ENCODE results near the gene HSPA9.

The HSPA9 gene

DNA sequence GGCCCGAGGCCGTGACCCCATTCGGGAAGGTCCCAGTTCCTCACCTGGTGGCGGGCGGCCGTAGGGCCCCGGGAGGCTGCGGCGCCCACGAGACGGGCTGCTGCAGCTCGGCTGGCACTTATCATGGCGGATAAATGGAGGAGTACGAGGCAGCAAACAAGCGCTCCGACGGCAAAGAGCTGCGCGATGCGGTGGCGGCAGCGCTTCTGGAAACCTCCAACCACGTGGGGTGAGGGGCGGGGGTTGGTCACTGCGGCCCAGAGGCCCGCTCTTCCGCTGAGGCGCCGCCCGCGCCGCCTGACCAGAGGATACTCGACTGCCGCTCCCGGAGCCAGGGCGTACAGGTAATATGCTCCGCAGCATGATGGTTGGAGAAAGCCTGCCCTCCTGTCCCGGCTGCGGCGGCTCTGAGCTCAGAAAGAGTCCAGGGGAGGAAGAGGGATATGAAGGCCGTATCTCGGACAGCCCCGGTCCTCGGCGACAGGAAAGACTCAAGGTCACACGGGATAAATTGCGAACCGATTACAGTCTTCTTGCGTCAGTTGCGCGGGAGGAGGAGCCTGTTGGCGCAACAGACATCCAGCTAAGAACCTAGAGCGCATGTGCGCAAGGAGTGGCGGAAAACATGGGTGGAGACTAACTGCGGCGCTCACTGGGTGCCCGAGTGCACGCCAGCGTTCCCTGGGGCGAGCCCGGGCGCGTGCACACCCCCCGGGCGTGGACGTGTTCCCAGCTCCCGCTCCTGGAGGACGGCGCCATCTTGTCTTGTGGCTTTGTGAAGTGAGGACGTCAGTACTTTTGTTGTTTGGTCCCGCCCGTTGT lies at the start of gene HSPA9:
HSPA9 (minus strand) TSS at position 208 of the 822 bp plus-strand sequence; CDS start at position 125, 83 bp downstream.
- DNase-seq (ENCODE audit: low spot score) = peak; percentile 99

DNA sequence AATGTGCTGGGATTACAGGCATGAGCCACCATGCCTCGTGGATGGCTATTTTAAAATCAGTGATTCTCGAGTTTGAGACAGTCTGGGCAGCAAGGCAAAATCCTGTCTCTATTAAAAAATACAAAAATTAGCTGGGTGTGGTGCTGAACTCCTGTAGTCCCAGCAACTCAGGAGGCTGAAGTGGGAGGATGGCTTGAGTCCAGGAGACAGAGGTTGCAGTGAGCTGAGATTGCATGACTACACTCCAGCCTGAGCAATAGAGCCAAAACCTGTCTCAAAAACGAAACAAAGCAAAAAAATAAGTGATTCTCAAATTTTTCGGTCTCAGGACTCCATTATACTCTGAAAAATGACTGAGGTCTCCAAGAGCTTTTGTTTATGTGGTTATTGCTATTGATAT lies 47.9 kb upstream of the HSPA9 start:
- DNase-seq (ENCODE audit: low spot score) = no peak

DNA sequence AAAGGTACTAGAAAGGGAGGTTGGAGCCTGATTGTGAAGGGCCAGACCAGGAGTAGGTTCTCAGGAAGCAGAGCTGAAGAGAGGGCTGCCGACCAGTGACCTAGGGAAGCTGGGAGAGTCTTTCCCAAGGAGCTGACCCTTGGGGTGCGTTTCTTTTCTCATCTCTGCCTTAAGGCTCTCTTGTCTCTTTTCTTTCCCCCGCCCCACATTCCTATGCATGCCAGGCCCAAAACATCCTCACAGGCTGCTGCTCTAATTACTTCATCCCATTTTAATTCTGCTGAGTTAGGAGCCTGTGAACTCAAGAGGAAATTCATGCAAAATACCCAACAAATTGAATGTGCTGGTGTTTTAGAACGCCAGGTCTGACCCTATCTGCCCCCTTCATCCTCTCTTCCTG lies 46.9 kb upstream of the HSPA9 start:
- DNase-seq (ENCODE audit: low spot score) = no peak

GRCh38 chr5:138620663-138621224 lies 45.5 kb upstream of the HSPA9 start:
- no peak for DNase-seq (ENCODE audit: low spot score)

DNA sequence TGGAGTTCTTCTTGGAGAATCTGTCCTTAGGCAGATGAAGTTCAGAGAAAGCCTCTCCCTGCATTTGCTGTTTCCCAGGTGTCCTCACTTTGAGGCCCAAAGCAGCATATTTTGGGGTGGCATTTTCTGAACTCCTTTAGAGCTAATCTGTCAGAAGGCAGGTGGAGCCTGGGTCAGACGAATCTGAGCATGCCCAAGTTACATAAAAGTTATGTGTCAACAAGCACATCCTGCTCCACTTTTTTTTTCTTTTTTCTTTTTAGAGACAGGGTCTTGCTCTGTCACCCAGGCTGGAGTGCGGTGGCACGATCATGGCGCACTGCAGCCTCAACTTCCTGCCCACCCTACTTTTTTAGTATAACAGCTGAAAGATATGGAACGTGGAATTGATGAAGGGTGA lies 41.3 kb upstream of the HSPA9 start:
- DNase-seq (ENCODE audit: low spot score) = no peak

- DNase-seq (ENCODE audit: low spot score) = no peak
Observed at GRCh38 chr5:138615461-138615860, 40.3 kb upstream of the HSPA9 start.

DNA sequence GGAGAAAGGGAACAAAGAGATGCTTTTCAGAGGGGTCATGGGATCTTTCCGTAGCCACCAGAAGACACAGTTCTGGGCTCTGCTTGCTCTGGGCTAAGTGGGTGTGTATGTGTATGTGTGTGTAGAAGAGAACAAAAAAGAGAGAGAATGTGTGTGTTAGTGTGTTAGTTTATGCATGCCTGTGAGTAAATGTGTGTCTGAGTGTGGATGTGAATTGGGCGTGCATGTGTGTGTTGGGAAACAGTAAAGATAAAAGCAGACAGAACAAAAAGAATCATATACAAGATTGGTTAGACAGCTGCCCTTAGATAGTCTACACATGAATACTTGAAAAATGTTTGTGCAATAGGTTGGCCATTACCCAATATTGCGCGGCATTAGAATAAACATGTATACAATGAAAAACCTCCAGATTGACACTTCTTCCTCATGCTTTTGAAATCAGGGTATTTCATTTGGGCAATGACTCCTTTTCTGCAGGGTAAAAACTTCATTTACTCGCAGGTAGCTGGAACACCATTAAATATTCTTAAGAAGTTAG lies 36.5 kb upstream of the HSPA9 start:
- DNase-seq (ENCODE audit: low spot score) = no peak

GRCh38 chr5:138610918-138611677 lies 35.9 kb upstream of the HSPA9 start:
- no peak for DNase-seq (ENCODE audit: low spot score)

- DNase-seq (ENCODE audit: low spot score) = no peak
Observed at GRCh38 chr5:138610415-138610917, 35.3 kb upstream of the HSPA9 start.

GRCh38 chr5:138606378-138607064 lies 31.3 kb upstream of the HSPA9 start:
- DNase-seq (ENCODE audit: low spot score) = no peak

GRCh38 chr5:138605254-138605972 lies 30.2 kb upstream of the HSPA9 start:
- no peak for DNase-seq (ENCODE audit: low spot score)

DNA sequence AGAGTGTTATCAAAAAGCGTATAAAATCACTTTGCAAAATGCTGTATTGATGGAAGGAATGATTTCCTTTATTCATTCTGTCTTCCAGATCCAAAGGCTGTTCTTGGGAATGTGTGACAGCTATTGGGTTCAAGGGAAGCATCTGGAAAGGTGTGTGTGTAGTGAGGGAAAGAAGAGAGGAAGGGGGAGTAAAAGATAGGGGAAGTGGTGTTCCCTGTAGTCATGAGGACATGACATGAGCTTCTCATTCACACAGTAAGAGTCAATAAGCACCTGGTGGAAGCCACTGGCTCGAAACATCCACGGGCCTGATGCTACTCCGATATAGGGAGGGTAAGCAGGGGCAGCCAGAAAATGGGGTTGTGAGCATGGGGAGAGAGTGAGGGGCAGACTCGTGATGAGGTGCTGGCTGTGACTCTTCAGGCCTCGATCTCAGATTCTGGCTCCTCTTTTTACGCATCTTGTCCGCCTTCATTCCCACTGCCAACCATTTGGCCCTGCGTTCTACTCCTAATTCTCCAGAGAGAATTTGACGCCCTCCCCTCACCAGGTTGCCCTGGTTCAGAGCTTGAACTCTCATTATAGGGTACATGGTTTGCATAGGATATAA lies 29.1 kb upstream of the HSPA9 start:
- DNase-seq (ENCODE audit: low spot score) = no peak

DNA sequence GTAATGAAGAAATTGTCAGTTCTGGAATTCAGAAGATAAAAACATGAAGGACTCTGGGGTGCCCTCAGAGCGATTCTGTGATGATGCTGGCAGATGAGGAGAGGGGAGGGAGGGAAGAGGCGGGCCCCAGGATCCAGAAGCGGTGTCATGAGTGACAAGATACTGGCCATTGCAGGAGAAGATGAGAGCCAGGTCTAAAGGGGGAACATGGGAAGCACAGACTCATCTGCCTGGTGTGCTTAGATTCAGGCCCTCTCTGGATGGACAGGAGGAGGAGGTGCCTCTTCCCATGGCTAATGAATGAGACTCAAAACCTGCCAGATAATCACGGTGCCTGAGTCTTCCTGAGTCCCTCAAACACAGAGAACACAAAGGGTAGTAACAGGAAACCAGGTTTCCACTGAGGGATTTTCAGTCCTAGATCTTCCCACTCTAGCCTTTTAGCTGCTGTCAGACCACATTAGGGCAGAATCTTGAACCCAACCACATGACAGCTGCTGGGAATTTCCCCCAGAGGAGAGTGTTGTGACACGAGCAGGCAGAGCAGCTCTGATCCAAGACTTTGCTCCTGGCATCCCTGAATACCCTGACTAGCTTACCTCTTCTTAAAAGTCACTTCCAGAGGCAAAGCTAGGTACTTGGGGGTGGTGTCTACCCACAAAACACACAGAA lies 28.2 kb upstream of the HSPA9 start:
- DNase-seq (ENCODE audit: low spot score) = no peak

DNA sequence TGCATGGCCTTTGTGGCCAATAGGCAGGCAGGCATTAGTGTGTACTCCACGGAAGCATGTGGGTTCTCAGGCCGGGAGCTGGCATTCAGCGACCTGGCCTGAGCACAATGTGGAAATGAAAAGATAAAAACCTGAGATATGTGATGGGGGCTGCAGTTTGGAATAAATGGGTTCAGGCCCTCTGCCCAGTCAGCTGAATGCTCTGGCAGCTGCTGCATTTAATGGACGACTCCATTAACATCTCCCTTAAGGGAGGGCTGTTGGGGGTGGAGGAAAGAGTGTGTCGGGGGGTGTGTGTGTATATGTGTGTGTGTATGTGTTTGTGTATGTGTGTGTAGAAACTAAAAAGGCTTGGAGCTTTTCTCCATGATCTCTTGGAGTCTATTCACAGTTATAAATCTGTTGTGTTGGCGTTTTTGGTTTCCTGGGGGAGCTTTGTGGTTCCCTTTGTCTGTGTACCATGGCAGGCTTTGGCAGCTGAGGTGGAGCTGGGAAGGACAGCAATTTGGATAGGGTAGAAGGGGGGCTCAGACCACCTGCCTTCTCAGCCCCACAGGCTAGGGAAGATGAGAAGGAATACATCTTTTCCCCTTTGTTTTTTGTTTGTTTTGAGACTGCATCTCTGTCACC lies 27.3 kb upstream of the HSPA9 start:
- DNase-seq (ENCODE audit: low spot score) = no peak

GRCh38 chr5:138601444-138601843 lies 26.2 kb upstream of the HSPA9 start:
- DNase-seq (ENCODE audit: low spot score) = no peak

DNA sequence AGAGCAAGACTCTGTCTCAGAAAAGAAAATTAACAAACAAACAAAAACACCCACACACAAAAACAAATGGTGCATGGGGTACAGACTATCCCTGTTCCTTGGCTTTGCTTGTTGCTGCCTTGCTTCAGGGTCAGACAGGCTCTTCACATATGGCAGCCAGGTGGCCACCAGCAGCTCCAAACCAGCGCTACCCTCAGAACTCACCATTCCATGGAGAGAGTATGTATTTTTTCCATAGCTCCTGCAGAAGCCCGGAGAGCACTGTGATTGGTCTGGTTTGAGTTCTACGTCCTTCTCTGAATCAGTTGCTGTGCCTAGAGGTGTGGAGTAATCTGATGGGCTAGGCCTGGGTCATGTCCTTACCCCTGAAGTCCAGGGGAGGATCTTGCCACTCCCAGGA lies 25.2 kb upstream of the HSPA9 start:
- no peak for DNase-seq (ENCODE audit: low spot score)

- no peak for DNase-seq (ENCODE audit: low spot score)
Observed at GRCh38 chr5:138597661-138598400, 22.6 kb upstream of the HSPA9 start.

- DNase-seq (ENCODE audit: low spot score) = no peak
Observed at GRCh38 chr5:138596105-138596881, 21.1 kb upstream of the HSPA9 start.

Measured in CD4-positive, alpha-beta T cell treated with Interleukin-2 at 100 ng/mL for 4 hours (primary cell).